Activated CD4-positive, alpha-beta T cell treated with anti-CD3 and anti-CD28 coated beads, Interleukin-2, amount 50 U/mL, for 1 hour (primary cell): ENCODE measurements around the gene SSBP3.
A peak's percentile ranks its signal among the peaks of the same experiment; 100 is the strongest.
"Not testable (repeated sequence)": the region's sequence is repeated elsewhere in the genome, so short reads cannot be mapped to it uniquely, and the experiment has no call there.

Source experiments
- DNase-seq: peaks from one replicate; pipeline ENCODE4 v3.0.0-alpha.2; 2020

SSBP3 gene

GRCh38 chr1:54391450-54392209, 14.6 kb downstream of the SSBP3 start:
- DNase-seq = no peak

- no peak for DNase-seq
Measured at GRCh38 chr1:54390655-54391054, 15.5 kb downstream of the SSBP3 start.

GRCh38 chr1:54389608-54390007, 16.6 kb downstream of the SSBP3 start:
- not testable (repeated sequence) for DNase-seq

- DNase-seq = no peak
Measured at GRCh38 chr1:54387419-54387818, 18.8 kb downstream of the SSBP3 start.

- DNase-seq = no peak
Measured at GRCh38 chr1:54385727-54386022, 20.5 kb downstream of the SSBP3 start.

- DNase-seq = no peak
Measured at GRCh38 chr1:54384918-54385726, 21.1 kb downstream of the SSBP3 start.

GRCh38 chr1:54384471-54384870, 21.7 kb downstream of the SSBP3 start:
- no peak for DNase-seq

- DNase-seq = no peak
Measured at GRCh38 chr1:54381524-54381923, 24.7 kb downstream of the SSBP3 start.

GRCh38 chr1:54380290-54380882, 25.8 kb downstream of the SSBP3 start:
- peak; percentile 7 for DNase-seq

- DNase-seq = no peak
Measured at GRCh38 chr1:54379555-54380289, 26.5 kb downstream of the SSBP3 start.

- DNase-seq = no peak
Measured at GRCh38 chr1:54378874-54379554, 27.2 kb downstream of the SSBP3 start.

- no peak for DNase-seq
Measured at GRCh38 chr1:54378157-54378873, 27.9 kb downstream of the SSBP3 start.

- DNase-seq = no peak
Measured at GRCh38 chr1:54377040-54377691, 29.0 kb downstream of the SSBP3 start.

- DNase-seq = no peak
Measured at GRCh38 chr1:54376430-54377039, 29.7 kb downstream of the SSBP3 start.

- no peak for DNase-seq
Measured at GRCh38 chr1:54375712-54376429, 30.3 kb downstream of the SSBP3 start.

GRCh38 chr1:54375298-54375697, 30.9 kb downstream of the SSBP3 start:
- no peak for DNase-seq

GRCh38 chr1:54374766-54375165, 31.4 kb downstream of the SSBP3 start:
- DNase-seq = no peak

- no peak for DNase-seq
Measured at GRCh38 chr1:54372978-54373377, 33.2 kb downstream of the SSBP3 start.

GRCh38 chr1:54371942-54372275, 34.3 kb downstream of the SSBP3 start:
- DNase-seq = no peak
